ENCODE data around the gene WDR1.
"Not testable (repeated sequence)": the region's sequence is repeated elsewhere in the genome, so short reads cannot be mapped to it uniquely, and the experiment has no call there.

The WDR1 gene

DNA sequence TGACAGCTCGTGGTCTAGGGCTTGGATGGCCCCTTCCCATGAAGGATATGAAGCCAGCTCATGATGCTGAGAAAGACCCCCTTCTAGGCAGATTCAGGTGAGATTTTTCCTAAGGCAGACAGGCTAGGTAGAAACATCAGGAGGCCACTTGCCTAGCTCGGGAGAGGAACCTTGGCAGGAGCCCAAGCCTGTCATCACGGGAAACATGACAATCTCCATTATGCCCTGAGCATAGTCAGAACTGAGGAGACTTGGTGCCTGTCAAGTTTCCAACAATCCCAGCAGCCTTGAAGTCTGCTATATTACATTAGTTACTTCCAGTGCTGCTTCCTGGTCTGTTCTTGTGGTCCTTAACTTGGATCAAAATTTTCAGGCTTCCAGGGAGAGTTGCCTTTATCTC lies 18.7 kb upstream of the WDR1 start:
- TF ChIP-seq, protein P1, sequence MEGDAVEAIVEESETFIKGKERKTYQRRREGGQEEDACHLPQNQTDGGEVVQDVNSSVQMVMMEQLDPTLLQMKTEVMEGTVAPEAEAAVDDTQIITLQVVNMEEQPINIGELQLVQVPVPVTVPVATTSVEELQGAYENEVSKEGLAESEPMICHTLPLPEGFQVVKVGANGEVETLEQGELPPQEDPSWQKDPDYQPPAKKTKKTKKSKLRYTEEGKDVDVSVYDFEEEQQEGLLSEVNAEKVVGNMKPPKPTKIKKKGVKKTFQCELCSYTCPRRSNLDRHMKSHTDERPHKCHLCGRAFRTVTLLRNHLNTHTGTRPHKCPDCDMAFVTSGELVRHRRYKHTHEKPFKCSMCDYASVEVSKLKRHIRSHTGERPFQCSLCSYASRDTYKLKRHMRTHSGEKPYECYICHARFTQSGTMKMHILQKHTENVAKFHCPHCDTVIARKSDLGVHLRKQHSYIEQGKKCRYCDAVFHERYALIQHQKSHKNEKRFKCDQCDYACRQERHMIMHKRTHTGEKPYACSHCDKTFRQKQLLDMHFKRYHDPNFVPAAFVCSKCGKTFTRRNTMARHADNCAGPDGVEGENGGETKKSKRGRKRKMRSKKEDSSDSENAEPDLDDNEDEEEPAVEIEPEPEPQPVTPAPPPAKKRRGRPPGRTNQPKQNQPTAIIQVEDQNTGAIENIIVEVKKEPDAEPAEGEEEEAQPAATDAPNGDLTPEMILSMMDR (conservative IDR thresholded peaks at IDR 0.05; ENCODE audit: control insufficient read depth, insufficient read depth, low read depth, low read length): no peak
- DNase-seq (ENCODE audit: low read depth): no peak
- no peak overlapping the region for H3K4me3 ChIP-seq (ENCODE audit: control insufficient read depth, low read depth, low read length)

GRCh38 chr4:10134141-10134540 lies 17.5 kb upstream of the WDR1 start:
- no peak for DNase-seq (ENCODE audit: low read depth)
- TF ChIP-seq, protein P1 (conservative IDR thresholded peaks at IDR 0.05; ENCODE audit: control insufficient read depth, insufficient read depth, low read depth, low read length): no peak

DNA sequence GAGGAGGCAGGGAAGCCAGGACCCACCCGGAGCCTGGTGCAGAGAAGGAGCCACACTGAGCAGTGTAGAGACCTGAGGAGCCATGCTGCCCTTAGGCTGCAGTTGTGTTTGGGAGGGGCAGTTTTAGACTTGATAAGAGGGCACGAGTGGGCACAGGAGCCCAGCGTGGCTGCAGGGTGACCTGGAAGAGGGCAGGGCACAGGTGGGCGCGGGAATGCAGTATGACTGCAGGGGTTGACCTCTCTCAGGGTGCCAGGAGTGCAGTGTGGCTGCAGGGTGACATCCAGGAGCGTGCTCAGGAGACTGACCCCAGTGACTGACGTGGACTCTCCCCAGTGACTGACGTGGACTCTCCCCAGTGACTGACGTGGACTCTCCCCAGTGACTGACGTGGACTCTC lies 14.6 kb upstream of the WDR1 start:
- H3K4me3 ChIP-seq (ENCODE audit: control insufficient read depth, low read depth, low read length): no peak overlapping the region
- no peak for DNase-seq (ENCODE audit: low read depth)
- TF ChIP-seq, protein P1 (conservative IDR thresholded peaks at IDR 0.05; ENCODE audit: control insufficient read depth, insufficient read depth, low read depth, low read length): no peak

More at GRCh38 chr4:10134141-10134540, 17.5 kb upstream of the WDR1 start:
- no peak overlapping the region for H3K4me3 ChIP-seq (ENCODE audit: control insufficient read depth, low read depth, low read length)

DNA sequence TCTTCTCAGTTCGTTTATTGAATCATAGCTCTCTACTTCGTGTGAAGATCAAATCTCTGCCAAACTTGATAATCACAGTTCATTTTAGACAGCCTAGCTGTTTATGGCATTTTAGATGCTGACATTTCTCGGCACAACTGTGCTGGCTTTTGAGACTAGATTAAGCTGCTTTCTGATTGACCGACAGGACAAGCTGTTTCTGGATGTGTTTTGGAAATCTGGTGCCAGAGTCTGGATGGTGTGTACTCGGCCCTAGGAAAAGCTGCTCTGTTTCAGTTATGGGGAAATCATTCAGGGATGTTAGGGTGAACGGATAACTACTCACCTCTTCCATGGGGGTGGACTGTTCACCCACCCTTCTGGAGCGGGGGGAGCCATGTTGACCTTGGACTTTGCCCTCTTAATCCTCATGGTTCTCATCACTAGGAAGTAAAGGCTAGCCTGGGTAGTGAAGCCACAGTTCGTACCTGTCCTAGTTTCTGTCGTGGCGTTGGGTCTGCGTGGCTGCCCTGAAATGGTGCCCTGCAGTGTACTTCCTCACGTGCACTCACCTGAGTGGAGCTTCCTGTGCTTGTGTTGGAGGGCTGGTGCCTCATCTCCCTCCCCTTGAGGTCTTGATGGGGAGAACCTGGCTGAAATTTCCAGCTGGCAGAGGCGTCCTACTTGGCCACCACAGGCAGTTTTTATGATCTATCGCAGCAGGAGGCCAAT lies 13.7 kb upstream of the WDR1 start:
- DNase-seq (ENCODE audit: low read depth): no peak
- TF ChIP-seq, protein P1 (conservative IDR thresholded peaks at IDR 0.05; ENCODE audit: control insufficient read depth, insufficient read depth, low read depth, low read length): no peak
- no peak overlapping the region for H3K4me3 ChIP-seq (ENCODE audit: control insufficient read depth, low read depth, low read length)

DNA sequence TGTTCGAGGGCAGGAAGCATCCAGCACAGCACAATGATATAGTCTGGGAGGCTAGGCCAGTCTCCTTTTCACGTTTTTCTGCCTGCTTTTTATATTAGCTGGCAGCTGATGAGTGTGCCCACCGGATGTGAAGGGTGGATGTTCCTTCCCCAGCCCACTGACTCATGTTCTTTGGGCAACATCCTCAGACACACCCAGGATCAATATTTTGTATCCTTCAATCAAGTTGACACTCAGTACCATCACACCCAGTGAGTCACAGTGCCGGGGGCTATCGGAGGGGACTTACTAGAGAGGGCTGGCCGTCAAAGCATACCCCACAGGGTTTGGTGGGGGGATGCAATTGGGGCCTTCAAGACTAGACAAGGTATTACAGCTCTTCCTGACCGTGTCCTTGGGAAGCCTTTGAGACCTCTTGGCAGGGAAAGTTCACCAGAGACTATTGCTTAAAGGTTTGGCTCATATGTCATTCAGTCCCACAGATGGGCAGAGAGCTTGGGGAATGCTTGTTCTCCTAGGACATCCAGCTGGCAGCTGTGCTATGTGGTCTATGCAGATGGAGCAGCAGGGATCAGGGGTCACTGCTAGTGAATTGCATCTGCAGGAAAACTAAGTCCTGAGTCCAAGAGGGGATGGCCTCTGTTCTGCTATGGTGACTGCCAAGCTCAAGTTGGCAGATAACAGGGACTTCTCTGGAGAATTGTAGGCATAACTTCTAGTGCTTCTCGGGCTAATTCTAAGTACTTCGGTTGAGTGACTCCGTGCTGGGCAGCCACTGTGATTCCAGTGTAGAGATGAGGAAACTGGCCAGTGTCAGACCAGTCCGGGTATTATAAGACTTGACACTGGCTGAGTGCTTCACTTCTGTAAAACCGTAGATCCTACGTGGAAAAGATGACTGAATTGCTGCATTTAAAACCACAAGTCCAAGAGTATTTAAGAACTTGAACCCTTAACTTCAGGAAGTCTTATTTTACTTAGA lies 12.9 kb upstream of the WDR1 start:
- TF ChIP-seq, protein P1 (conservative IDR thresholded peaks at IDR 0.05; ENCODE audit: control insufficient read depth, insufficient read depth, low read depth, low read length): no peak
- no peak overlapping the region for H3K4me3 ChIP-seq (ENCODE audit: control insufficient read depth, low read depth, low read length)
- DNase-seq (ENCODE audit: low read depth): peak; percentile 42

GRCh38 chr4:10128761-10129160 lies 12.2 kb upstream of the WDR1 start:
- H3K4me3 ChIP-seq (ENCODE audit: control insufficient read depth, low read depth, low read length): no peak overlapping the region
- no peak for DNase-seq (ENCODE audit: low read depth)
- TF ChIP-seq, protein P1 (conservative IDR thresholded peaks at IDR 0.05; ENCODE audit: control insufficient read depth, insufficient read depth, low read depth, low read length): no peak

DNA sequence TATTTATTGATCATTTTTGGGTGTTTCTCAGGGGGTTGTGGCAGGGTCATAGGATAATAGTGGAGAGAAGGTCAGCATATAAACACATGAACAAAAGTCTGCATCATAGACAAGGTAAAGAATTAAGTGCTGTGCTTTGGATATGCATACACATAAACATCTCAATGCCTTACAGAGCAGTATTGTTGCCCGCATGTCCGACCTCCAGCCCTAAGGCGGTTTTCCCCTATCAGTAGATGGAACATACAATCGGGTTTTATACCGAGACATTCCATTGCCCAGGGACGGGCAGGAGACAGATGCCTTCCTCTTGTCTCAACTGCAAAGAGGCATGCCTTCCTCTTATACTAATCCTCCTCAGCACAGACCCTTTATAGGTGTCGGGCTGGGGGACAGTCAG lies 10.9 kb upstream of the WDR1 start:
- H3K4me3 ChIP-seq (ENCODE audit: control insufficient read depth, low read depth, low read length); DNase-seq (ENCODE audit: low read depth): not testable (repeated sequence)
